Panc1 (cell line): ENCODE results near the gene SBNO2. TPM values are rescaled to one million over a fixed set of nuclear protein-coding genes. Genes with fewer than 3 reads are reported as not detected.

Source experiments
- ATAC-seq: fragments of 200-7000 bp; cut with Tn5 transposase; 2 replicates; pipeline ENCODE4 v1.9.1; 2020; ENCODE audit warnings: mild to moderate bottlenecking, moderate library complexity
- BruUV-seq: library from RNA; stranded (reverse); fragments of 400-500 nt; replicated peaks from 2 replicates; lab custom pipeline; 2021; lab: Mats Ljungman, UMichigan
- CTCF ChIA-PET: fragments of 300-600 bp; sonication (Branson Sonifier 250); formaldehyde crosslinking; loops from one replicate; lab custom pipeline; 2022; ENCODE audit warnings: antibody characterized with exemption; lab: Charles Lee
- POLR2A ChIA-PET: fragments of 300-600 bp; sonication (Branson Sonifier 250); formaldehyde crosslinking; loops from one replicate; lab custom pipeline; 2022; ENCODE audit warnings: antibody characterized with exemption; lab: Charles Lee
- DNase-seq: peaks from one replicate; pipeline ENCODE4 v3.0.0-alpha.2; 2010; ENCODE audit warnings: low read depth, low spot score
- H3K27ac ChIP-seq: 2 replicates; pipeline ENCODE4 v1.5.1; 2011; ENCODE audit warnings: mild to moderate bottlenecking, low read length, inconsistent platforms
- H3K27me3 ChIP-seq: fragments of 200-500 bp; sonication (Bioruptor generic); 2 replicates; pipeline ENCODE4 v1.6.0; 2014; ENCODE audit warnings: low read length, inconsistent platforms; ENCODE audit not compliant: control insufficient read depth, insufficient read depth
- H3K36me3 ChIP-seq: fragments of 200-500 bp; sonication (Bioruptor generic); 2 replicates; pipeline ENCODE4 v1.5.1; 2014; ENCODE audit warnings: inconsistent platforms, mild to moderate bottlenecking, low read length, moderate library complexity; ENCODE audit not compliant: control insufficient read depth, insufficient read depth
- H3K4me1 ChIP-seq: 2 replicates; pipeline ENCODE4 v1.5.1; 2011; ENCODE audit warnings: inconsistent platforms, mild to moderate bottlenecking, low read length, moderate library complexity; ENCODE audit not compliant: control insufficient read depth, insufficient read depth
- H3K4me3 ChIP-seq, 2 experiments: 2 replicates each; pipeline ENCODE4 v1.5.1; 2011 to 2012; ENCODE audit warnings: low read depth in 2 of 2, low read length in 2 of 2, mild to moderate bottlenecking in 2 of 2, inconsistent platforms in 1 of 2, moderate library complexity in 1 of 2
- H3K9me3 ChIP-seq: fragments of 200-500 bp; sonication (Bioruptor generic); 2 replicates; pipeline ENCODE4 v1.5.1; 2014; ENCODE audit warnings: low read depth, mild to moderate bottlenecking, inconsistent platforms, low read length, moderate library complexity; ENCODE audit not compliant: control insufficient read depth, insufficient read depth
- CTCF ChIP-seq: fragments of 450-650 bp; IDR thresholded peaks from 2 replicates; pipeline ENCODE4 v1.5.1; 2017; ENCODE audit warnings: mild to moderate bottlenecking
- POLR2AphosphoS5 ChIP-seq: IDR thresholded peaks from 2 replicates; pipeline ENCODE4 v1.6.1; 2012; ENCODE audit warnings: mild to moderate bottlenecking, low read depth, low read length, moderate library complexity
- REST ChIP-seq, 2 experiments: IDR thresholded peaks; 2 replicates each; pipeline ENCODE4 v1.6.1; 2011 to 2012; ENCODE audit warnings: low read depth in 2 of 2, control low read depth in 1 of 2, low read length in 1 of 2, mild to moderate bottlenecking in 1 of 2, moderate library complexity in 1 of 2; ENCODE audit not compliant: insufficient read depth in 1 of 2
- SIN3A ChIP-seq: IDR thresholded peaks from 2 replicates; pipeline ENCODE4 v1.6.1; 2012; ENCODE audit warnings: low read depth, mild to moderate bottlenecking, low read length, moderate library complexity, borderline replicate concordance; ENCODE audit not compliant: insufficient read depth
- TCF7L2 ChIP-seq: IDR thresholded peaks from 2 replicates; pipeline ENCODE4 v1.6.1; 2011; ENCODE audit warnings: mild to moderate bottlenecking, low read depth, low read length, inconsistent platforms
- in situ Hi-C: cut with HindIII; loops from 2 replicates; pipeline ENCODE4 v1.10.0; 2016; ENCODE audit warnings: low sequenced_read_pairs, low pct_unique_long_range_greater_than_20kb
- intact Hi-C: fragments of 100-400 bp; cut with micrococcal nuclease; formaldehyde crosslinking; loops from one replicate; pipeline ENCODE4 v1.10.0; 2022; ENCODE audit not compliant: unreplicated experiment
- total RNA-seq: library from RNA; stranded (reverse); gene quantifications from one replicate; pipeline ENCODE4 v1.2.1, GENCODE V29; 2021; ENCODE audit not compliant: unreplicated experiment

Gene SBNO2
- total RNA-seq, 1 experiment from 2014 or later, result 101 TPM

GRCh38 chr19:1158885-1159448, 15.1 kb downstream of the SBNO2 start:
- DNase-seq (no peak), ATAC-seq (no peak)
- no TSS peak for BruUV-seq
- Histone ChIP-seq H3K4me1 (peaks cover 57% of the 10 kb centered on the region), H3K9me3 (no peaks in the 10 kb centered on the region), H3K4me3 (no peak overlapping the region), H3K27me3 (no peaks in the 10 kb centered on the region), H3K36me3 (no peaks in the 10 kb centered on the region), H3K27ac (no peak overlapping the region; the same call in 1 of the 2 replicates)
- POLR2A ChIA-PET, result no interaction called here
- intact Hi-C loops, result no loop called here
- in situ Hi-C loops, result no loop called here
- TF ChIP-seq POLR2AphosphoS5 (no peak), TCF7L2 (no peak), REST (IDR thresholded peaks at IDR 0.05; ENCODE audit: insufficient read depth in 1 of 2, low read depth in 2 of 2, low read length in 1 of 2) (no peak), SIN3A (no peak), CTCF (no peak)
- CTCF ChIA-PET, result no interaction called here

- in situ Hi-C loops (no loop called here), intact Hi-C loops (no loop called here)
- Histone ChIP-seq H3K27me3 (no peaks in the 10 kb centered on the region), H3K27ac (peak overlapping the region; percentile 69), H3K4me1 (peaks cover 49% of the 10 kb centered on the region), H3K4me3 (no peak overlapping the region), H3K9me3 (no peaks in the 10 kb centered on the region), H3K36me3 (no peaks in the 10 kb centered on the region)
- DNase-seq, result no peak
- no TSS peak for BruUV-seq
- CTCF ChIA-PET, result interaction anchor here (0.6 kb wide), 1 partner anchor 35 kb away, joined by 5 read pairs; no protein-coding TSS in a partner anchor
- TF ChIP-seq POLR2AphosphoS5 (no peak), CTCF (no peak), SIN3A (no peak), TCF7L2 (no peak)
- POLR2A ChIA-PET, result no interaction called here
- no peak for ATAC-seq
Observed at GRCh38 chr19:1157931-1158884, 15.9 kb downstream of the SBNO2 start.
